ENCODE measurements around the gene PRR14L.

DNA sequence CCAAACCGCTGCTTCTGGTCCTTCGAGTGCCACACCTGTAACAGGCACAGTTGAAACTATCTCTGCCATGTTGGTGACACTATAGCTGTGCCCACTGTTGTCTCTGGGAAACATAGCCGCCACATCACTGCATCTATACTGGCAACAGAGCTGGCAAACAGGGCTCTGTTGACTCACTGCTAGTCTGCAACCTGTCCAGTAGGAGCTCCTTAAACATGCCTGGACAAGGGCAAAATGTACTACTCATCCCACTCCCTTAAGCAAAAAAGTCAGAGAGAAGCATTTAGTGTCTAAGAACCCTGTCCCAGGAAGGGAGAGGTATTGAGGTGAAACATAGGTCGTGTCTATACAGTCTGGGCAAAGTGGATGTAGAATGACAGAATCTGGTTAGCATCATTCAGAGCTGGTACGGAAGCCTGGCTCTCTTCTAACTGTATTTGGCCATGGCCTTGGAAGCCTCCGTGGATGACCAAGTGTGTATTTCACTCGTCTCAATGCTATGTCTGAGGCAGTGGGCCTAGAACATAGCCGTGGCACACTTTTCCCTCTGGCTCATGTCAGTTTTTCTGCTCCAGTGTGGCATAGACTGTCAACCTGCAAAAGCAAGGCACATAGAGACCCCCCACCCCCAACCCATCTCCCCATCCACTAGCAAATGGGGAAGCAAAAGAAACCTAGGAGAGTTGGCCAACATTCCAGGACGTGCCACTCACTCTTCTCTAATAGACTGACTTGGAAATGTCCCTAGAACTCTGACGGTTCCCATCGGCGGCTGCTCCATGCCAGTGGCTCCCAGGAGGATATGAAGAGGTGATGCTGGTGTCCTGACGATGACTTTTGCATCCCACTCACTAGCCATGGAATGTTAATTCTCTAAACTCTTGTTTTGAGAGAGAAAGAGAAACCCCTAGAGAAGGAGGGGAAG is 66.5 kb downstream of the PRR14L start:
- TF ChIP-seq POLR2A (IDR thresholded peaks at IDR 0.05; ENCODE audit: low read depth, low read length) (no peak), POLR2AphosphoS5 (IDR thresholded peaks at IDR 0.05; ENCODE audit: low read depth, low read length) (no peak), TAF1 (IDR thresholded peaks at IDR 0.05; ENCODE audit: borderline replicate concordance, low read depth, low read length) (no peak)
